AML-193 (cell line): ENCODE results near the gene ECSCR.
"Not testable (repeated sequence)": the region's sequence is repeated elsewhere in the genome, so short reads cannot be mapped to it uniquely, and the experiment has no call there.

Experiments used
- DNase-seq, 2 experiments: peaks; one replicate each; lab custom pipeline; 2025; lab: John Stamatoyannopoulos, UW

ECSCR gene

GRCh38 chr5:139462586-139463276, at the start of gene ECSCR:
ECSCR (minus strand) TSS chr5:139462743; CDS start chr5:139462670, 73 bp downstream.
- no peak for DNase-seq

- DNase-seq: not testable (repeated sequence)
These were observed 42.2 kb upstream of the ECSCR start for GRCh38 chr5:139504722-139505121.

- DNase-seq: not testable (repeated sequence)
These were observed 41.3 kb upstream of the ECSCR start for GRCh38 chr5:139503879-139504278.

- DNase-seq: not testable (repeated sequence)
These were observed 40.7 kb upstream of the ECSCR start for GRCh38 chr5:139503036-139503817.

GRCh38 chr5:139501381-139501780, 38.8 kb upstream of the ECSCR start:
- peak; percentile 9 to 18 for DNase-seq

- DNase-seq: peak; percentile 8 to 23
These were observed 33.3 kb upstream of the ECSCR start for GRCh38 chr5:139495638-139496435.

- no peak for DNase-seq
These were observed 32.3 kb upstream of the ECSCR start for GRCh38 chr5:139494832-139495231.

- no peak for DNase-seq
These were observed 31.7 kb upstream of the ECSCR start for GRCh38 chr5:139494256-139494655.

GRCh38 chr5:139492700-139493192, 30.2 kb upstream of the ECSCR start:
- DNase-seq: no peak

- peak; percentile 36 to 42 for DNase-seq
These were observed 25.7 kb upstream of the ECSCR start for GRCh38 chr5:139488260-139488659.

- DNase-seq: no peak
These were observed 23.7 kb upstream of the ECSCR start for GRCh38 chr5:139486201-139486600.

GRCh38 chr5:139482890-139483208, 20.3 kb upstream of the ECSCR start:
- DNase-seq: not testable (repeated sequence)

- peak; percentile 93 to 96 for DNase-seq
These were observed 19.7 kb upstream of the ECSCR start, which contains the start of gene STING1 for GRCh38 chr5:139482050-139482889. STING1 (minus strand) TSS chr5:139482758; CDS start chr5:139481704, 1,054 bp downstream.

- peak; percentile 27 to 28 for DNase-seq
These were observed 19.1 kb upstream of the ECSCR start for GRCh38 chr5:139481580-139482049.

GRCh38 chr5:139481122-139481533, 18.6 kb upstream of the ECSCR start:
- DNase-seq: peak in 1 of 2 experiments; percentile 17

- not testable (repeated sequence) for DNase-seq
These were observed 17.2 kb upstream of the ECSCR start for GRCh38 chr5:139479729-139480128.

- DNase-seq: peak in 1 of 2 experiments; percentile 21
These were observed 16.3 kb upstream of the ECSCR start for GRCh38 chr5:139478657-139479423.

GRCh38 chr5:139475865-139476617, 13.5 kb upstream of the ECSCR start:
- no peak for DNase-seq
